ENCODE data around the gene PLEKHH1.

The PLEKHH1 gene

GRCh38 chr14:67633451-67634147 is 100.5 kb downstream of the PLEKHH1 start:
- no peak for DNase-seq

GRCh38 chr14:67636361-67636919 is 103.3 kb downstream of the PLEKHH1 start:
- no peak for DNase-seq

- DNase-seq: no peak
Measured at GRCh38 chr14:67638642-67639041, 105.6 kb downstream of the PLEKHH1 start.
